Vagina (tissue), 2 donors: ENCODE data around the gene TK1.

Source experiments
- CTCF ChIP-seq, 3 experiments: fragments of 450-650 bp in 2 of 3; fragments of 200-600 bp in 1 of 3; sonication (generic) in 1 of 3; IDR thresholded peaks; one replicate each; pipeline ENCODE4 v1.5.1; 2017 to 2019; ENCODE audit warnings: antibody characterized with exemption in 3 of 3, mild to moderate bottlenecking in 2 of 3, moderate library complexity in 2 of 3
- POLR2A ChIP-seq, 2 donors: fragments of 450-650 bp; IDR thresholded peaks; one replicate each; pipeline ENCODE4 v1.6.1; 2017; ENCODE audit warnings: antibody characterized with exemption in 2 of 2, mild to moderate bottlenecking in 2 of 2, moderate library complexity in 2 of 2
- POLR2AphosphoS5 ChIP-seq, 2 donors: sonication (generic); formaldehyde crosslinking; IDR thresholded peaks; one replicate each; pipeline ENCODE4 v1.9.0; 2017; ENCODE audit warnings: antibody characterized with exemption in 2 of 2, mild to moderate bottlenecking in 2 of 2, low read depth in 1 of 2; ENCODE audit not compliant: insufficient read depth in 1 of 2

- TF ChIP-seq CTCF (IDR thresholded peaks at IDR 0.05) (no peak), POLR2A (IDR thresholded peaks at IDR 0.05) (no peak), POLR2AphosphoS5 (IDR thresholded peaks at IDR 0.05; ENCODE audit: insufficient read depth in 1 of 2, low read depth in 1 of 2) (no peak)
Measured at GRCh38 chr17:78146881-78147280, 40.0 kb downstream of the TK1 start.
